CD4-positive, alpha-beta T cell (primary cell): ENCODE measurements around the gene SIX3. TPM values are rescaled to one million over a fixed set of nuclear protein-coding genes. Genes with fewer than 3 reads are reported as not detected.

Source experiments
- ATAC-seq: fragments of 200-7000 bp; cut with Tn5 transposase; one replicate; pipeline ENCODE4 v1.10.0; 2022; ENCODE audit warnings: mild to moderate bottlenecking; ENCODE audit not compliant: poor library complexity
- CTCF ChIA-PET: fragments of 350-600 bp; sonication (Branson Sonifier 250); formaldehyde crosslinking; loops from one replicate; lab custom pipeline; 2021; ENCODE audit warnings: antibody characterized with exemption, inconsistent platforms; lab: Charles Lee
- POLR2A ChIA-PET: fragments of 350-600 bp; sonication (Branson Sonifier 250); formaldehyde crosslinking; loops from one replicate; lab custom pipeline; 2021; ENCODE audit warnings: antibody characterized with exemption, inconsistent platforms; lab: Charles Lee
- DNase-seq, 14 experiments: peaks; one replicate each; pipeline ENCODE4 v3.0.0-alpha.2; 2013 to 2020; ENCODE audit warnings: mixed read lengths in 2 of 14
- H3K27ac ChIP-seq, 2 donors: one replicate each; pipeline versions ENCODE4 v1.5.1 to v1.7.0; 2013; ENCODE audit warnings: low read length in 2 of 2, low read depth in 1 of 2, mild to moderate bottlenecking in 1 of 2
- H3K27me3 ChIP-seq, 2 experiments: 1 replicate in 1 of 2; 2 replicates in 1 of 2; pipeline versions ENCODE4 v1.6.1 to v1.7.0; 2013; ENCODE audit warnings: low read length in 2 of 2, control low read depth in 1 of 2, mild to moderate bottlenecking in 1 of 2, moderate library complexity in 1 of 2; ENCODE audit not compliant: insufficient read depth in 2 of 2, control insufficient read depth in 1 of 2
- H3K36me3 ChIP-seq: one replicate; pipeline ENCODE4 v1.6.1; 2013; ENCODE audit warnings: low read length, control low read depth; ENCODE audit not compliant: insufficient read depth
- H3K4me1 ChIP-seq: one replicate; pipeline ENCODE4 v1.6.1; 2013; ENCODE audit warnings: low read length, control low read depth; ENCODE audit not compliant: insufficient read depth
- H3K4me3 ChIP-seq: one replicate; pipeline ENCODE4 v1.5.1; 2013; ENCODE audit warnings: mild to moderate bottlenecking, low read length, moderate library complexity
- H3K9me3 ChIP-seq, 2 experiments: 1 replicate in 1 of 2; 2 replicates in 1 of 2; pipeline versions ENCODE4 v1.6.1 to v1.7.0; 2013; ENCODE audit warnings: low read length in 2 of 2, mild to moderate bottlenecking in 2 of 2, control low read depth in 1 of 2, moderate library complexity in 1 of 2; ENCODE audit not compliant: control insufficient read depth in 1 of 2, insufficient read depth in 1 of 2
- H3K27ac Mint-ChIP-seq: one replicate; pipeline ENCODE4 v1.8.0; 2020; ENCODE audit warnings: mixed read lengths
- H3K27me3 Mint-ChIP-seq: one replicate; pipeline ENCODE4 v1.8.0; 2021; ENCODE audit warnings: mixed read lengths
- H3K36me3 Mint-ChIP-seq: one replicate; pipeline ENCODE4 v1.8.0; 2021; ENCODE audit warnings: low read depth, mixed read lengths
- H3K4me1 Mint-ChIP-seq: one replicate; pipeline ENCODE4 v1.8.0; 2021; ENCODE audit warnings: low read depth, mixed read lengths
- H3K4me3 Mint-ChIP-seq: one replicate; pipeline ENCODE4 v1.8.0; 2020; ENCODE audit warnings: mild to moderate bottlenecking, mixed read lengths
- H3K9me3 Mint-ChIP-seq: one replicate; pipeline ENCODE4 v1.8.0; 2020; ENCODE audit warnings: mixed read lengths
- CTCF ChIP-seq: fragments of 200-600 bp; IDR thresholded peaks from one replicate; pipeline ENCODE4 v1.8.0; 2022; ENCODE audit warnings: antibody characterized with exemption, mild to moderate bottlenecking
- intact Hi-C, 2 experiments: fragments of 100-400 bp; cut with DNase I in 1 of 2; cut with micrococcal nuclease in 1 of 2; formaldehyde crosslinking; loops; one replicate each; pipeline versions ENCODE4 v1.15.1 to v1.9.0; 2023 to 2025; cut with DNase I, micrococcal nuclease
- total RNA-seq, 174 experiments: library from RNA in 2 of 174; stranded (reverse) in 2 of 174; gene quantifications; one replicate each; pipeline ENCODE4 v1.2.3 and lab custom pipeline; 2021 to 2026

Gene SIX3
- total RNA-seq, 2 experiments from 2014 or later = not detected

- Histone ChIP-seq H3K9me3 (peaks cover 0 to 12% of the 10 kb centered on the region in 2 experiments), H3K4me3 (no peak overlapping the region), H3K36me3 (no peaks in the 10 kb centered on the region), H3K27me3 (peaks cover 70 to 85% of the 10 kb centered on the region in 2 experiments), H3K4me1 (peaks cover 18% of the 10 kb centered on the region), H3K27ac (no peak overlapping the region)
- Mint-ChIP-seq H3K9me3 (no peaks in the 10 kb centered on the region), H3K4me3 (no peak overlapping the region), H3K27me3 (peaks cover 88% of the 10 kb centered on the region), H3K27ac (no peak overlapping the region), H3K36me3 (no peaks in the 10 kb centered on the region), H3K4me1 (peaks cover 25% of the 10 kb centered on the region)
- ChIA-PET POLR2A (no interaction called here), CTCF (no interaction called here)
- intact Hi-C loops = no loop called here
- no peak for TF ChIP-seq CTCF
- ATAC-seq = no peak
- no peak for DNase-seq
These were observed 5.5 kb downstream of the SIX3 start for GRCh38 chr2:44947028-44947375.

DNA sequence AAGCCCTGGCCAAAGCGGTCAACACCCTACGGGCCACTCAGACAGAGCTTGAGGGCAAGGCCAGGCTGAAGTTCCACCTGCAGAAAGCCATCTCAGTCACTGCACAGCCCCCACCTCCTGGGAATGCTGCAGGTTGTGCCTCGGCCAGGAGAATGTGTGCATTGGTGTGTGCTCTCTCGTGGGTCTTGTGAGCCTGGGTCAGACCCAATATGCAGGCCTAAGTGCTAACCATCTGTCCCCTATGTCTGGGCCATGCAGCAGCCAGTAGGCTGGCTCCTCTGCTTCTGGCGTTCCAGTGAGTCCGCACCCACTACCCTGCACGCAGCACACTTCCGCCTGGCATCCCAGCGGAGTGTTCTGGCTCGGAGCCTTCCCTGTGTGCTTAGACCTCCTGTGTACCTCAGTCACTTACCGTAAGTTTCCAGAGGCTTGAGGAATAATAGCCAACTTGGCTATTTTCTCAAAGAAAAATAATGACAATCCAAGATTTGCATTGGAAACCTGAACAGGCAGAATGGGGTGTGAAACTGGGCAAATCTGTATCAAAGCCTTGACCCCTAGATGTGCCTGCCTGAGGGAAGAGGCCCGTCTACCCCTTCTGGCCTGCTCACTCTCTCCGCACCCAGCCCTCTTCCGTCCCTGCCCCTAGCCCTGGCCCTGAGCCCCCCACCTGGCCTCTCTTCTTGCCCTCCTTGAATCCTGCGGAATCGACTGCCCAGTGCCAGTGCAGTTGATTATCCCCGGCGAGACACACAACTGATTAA lies 7.2 kb downstream of the SIX3 start:
- ChIA-PET POLR2A (no interaction called here), CTCF (no interaction called here)
- H3K36me3 ChIP-seq = no peaks in the 10 kb centered on the region
- TF ChIP-seq CTCF = no peak
- no peaks in the 10 kb centered on the region for H3K36me3 Mint-ChIP-seq
- H3K4me3 ChIP-seq = no peak overlapping the region
- peaks cover 28% of the 10 kb centered on the region for H3K4me1 Mint-ChIP-seq
- H3K9me3 Mint-ChIP-seq = no peaks in the 10 kb centered on the region
- H3K4me3 Mint-ChIP-seq = no peak overlapping the region
- peaks cover 72 to 88% of the 10 kb centered on the region in 2 experiments for H3K27me3 ChIP-seq
- DNase-seq (no peak), ATAC-seq (no peak)
- H3K27ac Mint-ChIP-seq = no peak overlapping the region
- H3K27ac ChIP-seq = no peak overlapping the region
- intact Hi-C loops = no loop called here
- H3K27me3 Mint-ChIP-seq = peaks cover 89% of the 10 kb centered on the region
- H3K9me3 ChIP-seq = peaks cover 0 to 17% of the 10 kb centered on the region in 2 experiments
- peaks cover 13% of the 10 kb centered on the region for H3K4me1 ChIP-seq

- CTCF ChIA-PET = no interaction called here
- H3K4me1 Mint-ChIP-seq = peaks cover 28% of the 10 kb centered on the region
- no peak overlapping the region for H3K4me3 ChIP-seq
- no peak overlapping the region for H3K27ac Mint-ChIP-seq
- H3K36me3 ChIP-seq = no peaks in the 10 kb centered on the region
- no peaks in the 10 kb centered on the region for H3K36me3 Mint-ChIP-seq
- no peak for TF ChIP-seq CTCF
- POLR2A ChIA-PET = no interaction called here
- H3K27me3 Mint-ChIP-seq = peaks cover 91% of the 10 kb centered on the region
- no peak overlapping the region for H3K4me3 Mint-ChIP-seq
- ATAC-seq (no peak), DNase-seq (no peak)
- peaks cover 65 to 90% of the 10 kb centered on the region in 2 experiments for H3K27me3 ChIP-seq
- peaks cover 0 to 18% of the 10 kb centered on the region in 2 experiments for H3K9me3 ChIP-seq
- H3K27ac ChIP-seq = no peak overlapping the region
- no peaks in the 10 kb centered on the region for H3K9me3 Mint-ChIP-seq
- intact Hi-C loops = loop anchor here in 1 of 2 experiments (10.0 kb wide), 1 partner anchor 705 kb away; no protein-coding TSS in a partner anchor
- H3K4me1 ChIP-seq = peaks cover 13% of the 10 kb centered on the region
These were observed 8.0 kb downstream of the SIX3 start for GRCh38 chr2:44949329-44950151.
